GM18498 (cell line): Measurements from ENCODE around the gene TRIP13.
"Not testable (repeated sequence)": the region's sequence is repeated elsewhere in the genome, so short reads cannot be mapped to it uniquely, and the experiment has no call there.

ENCODE experiments used
- ATAC-seq: cut with Tn5 transposase; IDR thresholded peaks from one replicate; pipeline ENCODE4 v1.9.1; 2021; ENCODE audit warnings: mild to moderate bottlenecking, moderate library complexity; ENCODE audit not compliant: unreplicated experiment

TRIP13 gene

GRCh38 chr5:871596-872298 lies 20.9 kb upstream of the TRIP13 start:
- no peak for ATAC-seq

GRCh38 chr5:872301-872700 lies 20.4 kb upstream of the TRIP13 start:
- ATAC-seq, result no peak

GRCh38 chr5:873328-873727 lies 19.4 kb upstream of the TRIP13 start:
- no peak for ATAC-seq

- no peak for ATAC-seq
Observed at GRCh38 chr5:875931-876330, 16.8 kb upstream of the TRIP13 start.

GRCh38 chr5:876398-877365 lies 16.0 kb upstream of the TRIP13 start:
- ATAC-seq, result no peak

- ATAC-seq, result no peak
Observed at GRCh38 chr5:878125-878524, 14.6 kb upstream of the TRIP13 start.

- not testable (repeated sequence) for ATAC-seq
Observed at GRCh38 chr5:878677-879076, 14.0 kb upstream of the TRIP13 start.

- no peak for ATAC-seq
Observed at GRCh38 chr5:880816-881550, 11.7 kb upstream of the TRIP13 start.

GRCh38 chr5:881551-881935 lies 11.1 kb upstream of the TRIP13 start:
- no peak for ATAC-seq

- ATAC-seq, result no peak
Observed at GRCh38 chr5:882253-883183, 10.2 kb upstream of the TRIP13 start.

GRCh38 chr5:883475-884181 lies 9.1 kb upstream of the TRIP13 start:
- ATAC-seq, result no peak

- ATAC-seq, result no peak
Observed at GRCh38 chr5:884345-885126, 8.1 kb upstream of the TRIP13 start.

GRCh38 chr5:885127-885442 lies 7.6 kb upstream of the TRIP13 start:
- ATAC-seq, result no peak

GRCh38 chr5:885529-885928 lies 7.2 kb upstream of the TRIP13 start:
- ATAC-seq, result no peak

- ATAC-seq, result no peak
Observed at GRCh38 chr5:886036-886435, 6.6 kb upstream of the TRIP13 start.

GRCh38 chr5:886716-887325 lies 5.9 kb upstream of the TRIP13 start:
- ATAC-seq, result no peak

GRCh38 chr5:887947-888637 lies 4.6 kb upstream of the TRIP13 start:
- ATAC-seq, result no peak

- no peak for ATAC-seq
Observed at GRCh38 chr5:888638-889035, 4.0 kb upstream of the TRIP13 start.
